Measurements from ENCODE around the gene SASH3.

DNA sequence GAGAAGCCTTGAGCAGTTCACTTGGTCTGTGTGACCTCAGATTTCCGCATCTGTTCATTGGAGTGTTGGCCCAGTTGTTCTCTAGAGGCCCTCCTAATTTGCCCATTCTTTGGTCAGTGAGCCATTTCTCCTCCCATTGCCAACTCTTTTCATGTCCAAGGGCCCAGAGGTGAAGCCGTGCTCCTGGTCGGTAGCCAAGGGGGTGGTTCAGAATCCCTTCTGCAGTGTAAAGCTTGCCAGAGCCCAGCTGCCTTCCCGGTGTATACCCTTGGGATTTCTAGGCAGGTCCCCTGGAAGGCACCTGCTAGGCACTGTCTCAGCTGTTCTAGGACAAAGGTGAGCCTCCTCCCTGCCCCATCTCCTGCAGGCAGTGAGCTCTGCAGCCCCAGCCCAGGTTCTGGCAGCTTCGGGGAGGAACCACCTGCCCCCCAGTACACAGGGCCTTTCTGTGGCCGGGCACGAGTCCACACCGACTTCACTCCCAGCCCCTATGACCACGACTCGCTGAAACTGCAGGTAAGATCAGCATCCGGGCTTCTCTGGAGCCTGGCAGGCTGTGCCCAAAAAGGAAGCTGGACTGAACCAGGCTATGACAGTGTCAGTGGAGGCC lies 12.3 kb downstream of the SASH3 start:
- TF ChIP-seq, protein P1, sequence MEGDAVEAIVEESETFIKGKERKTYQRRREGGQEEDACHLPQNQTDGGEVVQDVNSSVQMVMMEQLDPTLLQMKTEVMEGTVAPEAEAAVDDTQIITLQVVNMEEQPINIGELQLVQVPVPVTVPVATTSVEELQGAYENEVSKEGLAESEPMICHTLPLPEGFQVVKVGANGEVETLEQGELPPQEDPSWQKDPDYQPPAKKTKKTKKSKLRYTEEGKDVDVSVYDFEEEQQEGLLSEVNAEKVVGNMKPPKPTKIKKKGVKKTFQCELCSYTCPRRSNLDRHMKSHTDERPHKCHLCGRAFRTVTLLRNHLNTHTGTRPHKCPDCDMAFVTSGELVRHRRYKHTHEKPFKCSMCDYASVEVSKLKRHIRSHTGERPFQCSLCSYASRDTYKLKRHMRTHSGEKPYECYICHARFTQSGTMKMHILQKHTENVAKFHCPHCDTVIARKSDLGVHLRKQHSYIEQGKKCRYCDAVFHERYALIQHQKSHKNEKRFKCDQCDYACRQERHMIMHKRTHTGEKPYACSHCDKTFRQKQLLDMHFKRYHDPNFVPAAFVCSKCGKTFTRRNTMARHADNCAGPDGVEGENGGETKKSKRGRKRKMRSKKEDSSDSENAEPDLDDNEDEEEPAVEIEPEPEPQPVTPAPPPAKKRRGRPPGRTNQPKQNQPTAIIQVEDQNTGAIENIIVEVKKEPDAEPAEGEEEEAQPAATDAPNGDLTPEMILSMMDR (conservative IDR thresholded peaks at IDR 0.05; ENCODE audit: low read depth, low read length) = no peak
- no peak for TF ChIP-seq EZH2 (IDR thresholded peaks at IDR 0.05; ENCODE audit: borderline replicate concordance, low read depth, low read length, poor library complexity, severe bottlenecking)
